ENCODE results near the gene SPDYE6.
"Not testable (repeated sequence)": the region's sequence is repeated elsewhere in the genome, so short reads cannot be mapped to it uniquely, and the experiment has no call there.

SPDYE6 gene

DNA sequence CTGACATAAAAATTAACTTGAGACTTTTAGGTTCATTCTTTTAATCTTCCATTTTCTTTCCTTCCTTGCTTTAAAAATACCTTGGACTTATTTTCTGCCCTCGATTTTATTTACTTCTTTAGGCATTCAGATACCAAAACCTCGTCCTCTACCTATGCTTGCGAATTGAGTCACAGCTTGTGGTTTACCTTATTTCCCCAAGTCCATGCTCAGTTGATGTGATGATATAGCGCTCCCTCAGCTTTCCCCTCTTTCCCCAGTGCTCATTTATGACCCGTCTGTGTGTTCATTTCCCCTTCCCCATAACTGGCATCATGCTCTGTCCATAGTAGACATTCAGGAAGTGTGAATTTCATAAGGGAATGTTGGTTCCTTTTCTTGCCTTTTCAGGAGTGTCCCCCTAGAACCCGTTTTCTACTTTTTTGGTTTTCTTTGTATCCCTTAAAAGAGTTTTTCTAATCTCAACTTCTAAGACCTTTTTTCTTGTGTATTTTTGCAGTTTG lies 20.8 kb upstream of the SPDYE6 start:
- TF ChIP-seq, protein P1, sequence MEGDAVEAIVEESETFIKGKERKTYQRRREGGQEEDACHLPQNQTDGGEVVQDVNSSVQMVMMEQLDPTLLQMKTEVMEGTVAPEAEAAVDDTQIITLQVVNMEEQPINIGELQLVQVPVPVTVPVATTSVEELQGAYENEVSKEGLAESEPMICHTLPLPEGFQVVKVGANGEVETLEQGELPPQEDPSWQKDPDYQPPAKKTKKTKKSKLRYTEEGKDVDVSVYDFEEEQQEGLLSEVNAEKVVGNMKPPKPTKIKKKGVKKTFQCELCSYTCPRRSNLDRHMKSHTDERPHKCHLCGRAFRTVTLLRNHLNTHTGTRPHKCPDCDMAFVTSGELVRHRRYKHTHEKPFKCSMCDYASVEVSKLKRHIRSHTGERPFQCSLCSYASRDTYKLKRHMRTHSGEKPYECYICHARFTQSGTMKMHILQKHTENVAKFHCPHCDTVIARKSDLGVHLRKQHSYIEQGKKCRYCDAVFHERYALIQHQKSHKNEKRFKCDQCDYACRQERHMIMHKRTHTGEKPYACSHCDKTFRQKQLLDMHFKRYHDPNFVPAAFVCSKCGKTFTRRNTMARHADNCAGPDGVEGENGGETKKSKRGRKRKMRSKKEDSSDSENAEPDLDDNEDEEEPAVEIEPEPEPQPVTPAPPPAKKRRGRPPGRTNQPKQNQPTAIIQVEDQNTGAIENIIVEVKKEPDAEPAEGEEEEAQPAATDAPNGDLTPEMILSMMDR (IDR thresholded peaks at IDR 0.05; ENCODE audit: extremely low read depth, missing control alignments) = no peak
- no peak for DNase-seq (ENCODE audit: low spot score)

DNA sequence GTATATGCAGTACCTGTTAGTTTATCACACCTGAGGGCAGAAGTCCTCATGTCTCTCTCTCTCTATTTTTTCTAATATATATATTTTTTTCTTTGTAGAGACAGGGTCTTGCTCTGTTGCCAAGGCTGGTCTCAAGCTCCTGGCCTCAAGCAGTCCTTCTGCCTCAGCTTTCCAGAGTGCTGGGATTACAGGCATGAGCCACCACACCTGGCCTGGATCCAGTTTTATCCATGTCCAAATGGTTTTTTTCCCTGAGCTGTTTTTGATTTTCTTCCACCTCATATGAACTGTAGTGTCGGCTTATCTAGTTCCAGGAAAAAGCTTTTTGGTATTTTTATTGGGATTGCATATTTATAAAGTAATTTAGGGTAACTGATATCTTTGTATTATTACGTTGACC lies 16.6 kb upstream of the SPDYE6 start:
- not testable (repeated sequence) for DNase-seq (ENCODE audit: low spot score)

DNA sequence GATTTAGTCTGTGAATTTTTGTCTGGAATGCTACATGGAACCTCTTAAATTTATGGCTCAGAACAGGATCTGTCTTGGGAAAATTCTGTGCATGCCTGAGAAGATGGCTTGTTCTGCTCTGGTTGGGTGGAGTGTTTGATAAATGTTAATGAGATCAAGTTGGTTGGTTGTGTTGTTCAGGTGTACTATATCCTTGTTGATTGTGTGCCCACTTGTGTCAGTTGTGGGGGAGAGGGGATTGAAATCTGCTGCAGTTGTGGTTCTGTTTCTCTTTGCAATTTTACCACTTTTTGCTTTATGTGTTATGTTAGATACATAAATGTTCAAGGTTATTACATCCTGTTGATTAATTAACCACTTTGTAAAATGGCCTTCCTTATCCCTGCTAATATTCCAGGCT lies 13.8 kb upstream of the SPDYE6 start:
- DNase-seq (ENCODE audit: low spot score) = not testable (repeated sequence)

DNA sequence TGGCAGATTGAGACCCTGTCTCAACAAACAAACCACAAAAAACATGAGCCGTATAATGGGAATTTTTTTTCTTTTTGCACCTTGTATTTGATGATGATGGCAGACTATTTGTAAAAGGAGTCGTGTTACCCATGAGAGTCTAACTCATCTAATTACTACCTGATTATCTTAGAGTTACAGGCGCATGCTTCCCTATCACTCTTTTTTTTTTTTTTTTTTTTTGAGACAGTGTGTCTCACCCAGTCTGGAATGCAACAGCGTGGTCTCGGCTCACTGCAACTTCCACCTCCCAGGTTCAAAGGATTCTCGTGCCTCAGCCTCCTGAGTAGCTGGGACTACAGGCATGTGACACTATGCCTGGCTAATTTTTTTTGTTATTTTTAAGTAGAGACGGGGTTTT lies 9.1 kb upstream of the SPDYE6 start:
- DNase-seq (ENCODE audit: low spot score) = not testable (repeated sequence)

DNA sequence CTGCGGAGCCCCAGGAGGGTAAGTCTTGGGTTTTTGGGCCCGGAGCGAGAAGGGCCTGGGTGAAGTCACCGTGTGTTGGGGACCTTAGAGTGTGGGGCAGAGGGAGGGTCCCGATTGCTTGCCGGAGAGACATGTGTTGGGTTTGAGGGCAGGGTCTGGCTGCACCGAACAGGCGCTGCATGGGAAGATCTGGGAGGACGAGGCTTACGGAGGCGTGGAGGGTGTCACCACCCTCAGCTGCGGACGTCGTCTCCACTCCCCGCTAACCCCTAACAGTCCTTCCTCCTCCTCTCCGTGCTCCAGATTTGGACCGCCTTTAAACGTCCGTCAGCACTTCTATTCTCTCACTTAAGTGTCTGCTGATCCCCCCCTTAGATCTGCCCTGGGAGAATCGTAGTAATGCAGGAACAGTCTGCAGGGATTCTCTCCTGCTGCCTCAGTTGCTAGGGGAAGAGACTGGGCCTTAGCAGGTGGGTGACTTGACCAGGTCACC lies 8.2 kb upstream of the SPDYE6 start:
- not testable (repeated sequence) for DNase-seq (ENCODE audit: low spot score)

DNA sequence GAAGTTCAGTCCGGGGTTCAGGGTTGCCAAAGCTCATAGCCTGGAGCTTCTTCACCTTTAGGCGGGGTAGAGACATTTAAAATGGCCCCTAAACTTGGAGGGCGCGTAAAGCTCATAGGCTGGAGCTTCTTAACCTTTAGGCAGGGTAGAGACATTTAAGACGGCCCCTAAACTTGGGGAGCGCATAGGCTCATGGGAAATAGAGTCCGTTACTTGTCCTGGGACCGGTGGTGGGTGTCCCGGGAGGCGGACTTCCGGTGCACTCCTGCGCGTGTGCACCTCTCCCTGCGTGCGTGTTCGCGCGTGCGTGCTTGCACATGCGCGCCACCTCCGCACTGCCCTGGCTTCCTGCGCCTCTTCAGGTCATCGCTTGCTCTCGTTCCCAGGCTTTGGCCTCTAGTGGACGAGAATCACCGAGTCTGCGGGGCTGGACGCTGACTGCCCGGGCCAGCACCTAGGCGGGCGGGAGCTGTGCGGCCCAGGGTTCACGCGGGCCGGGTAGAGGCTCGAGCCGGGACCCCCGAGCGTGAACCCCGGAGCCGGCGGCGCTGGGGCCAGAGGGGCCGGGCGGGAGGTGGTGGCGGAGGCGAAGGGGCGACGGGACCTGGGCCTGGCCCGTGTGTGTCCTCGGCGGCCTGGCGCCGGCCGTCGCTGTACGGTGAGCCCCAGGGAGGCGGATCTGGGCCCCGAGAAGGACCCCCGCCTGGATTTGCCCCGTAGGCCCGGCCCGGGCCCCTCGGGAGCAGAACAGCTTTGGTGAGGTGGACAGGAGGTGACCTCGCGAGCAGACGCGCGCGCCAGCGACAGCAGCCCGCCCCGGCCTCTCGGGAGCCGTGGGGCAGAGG lies 7.5 kb upstream of the SPDYE6 start:
- peak; percentile 86 for DNase-seq (ENCODE audit: low spot score)

DNA sequence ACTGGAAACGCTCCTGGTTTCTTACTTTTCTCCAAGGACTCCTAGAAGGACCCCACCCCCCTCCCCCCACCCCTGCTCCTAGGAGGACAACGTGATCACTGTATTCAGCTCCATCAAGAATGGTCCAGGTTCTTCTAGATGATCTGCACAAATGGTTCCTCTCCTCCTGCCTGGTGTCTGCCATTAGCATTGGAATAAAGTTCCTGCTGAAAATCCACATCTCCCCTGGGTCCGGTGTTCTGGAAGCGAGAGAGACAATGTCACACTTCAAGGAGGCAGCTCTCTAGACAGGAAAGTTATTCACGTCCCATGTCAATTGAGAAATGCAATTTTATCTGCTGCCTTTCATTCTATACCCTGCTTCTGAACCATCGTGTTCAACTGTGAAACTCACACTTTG lies 9.3 kb downstream of the SPDYE6 start:
- not testable (repeated sequence) for DNase-seq (ENCODE audit: low spot score)

DNA sequence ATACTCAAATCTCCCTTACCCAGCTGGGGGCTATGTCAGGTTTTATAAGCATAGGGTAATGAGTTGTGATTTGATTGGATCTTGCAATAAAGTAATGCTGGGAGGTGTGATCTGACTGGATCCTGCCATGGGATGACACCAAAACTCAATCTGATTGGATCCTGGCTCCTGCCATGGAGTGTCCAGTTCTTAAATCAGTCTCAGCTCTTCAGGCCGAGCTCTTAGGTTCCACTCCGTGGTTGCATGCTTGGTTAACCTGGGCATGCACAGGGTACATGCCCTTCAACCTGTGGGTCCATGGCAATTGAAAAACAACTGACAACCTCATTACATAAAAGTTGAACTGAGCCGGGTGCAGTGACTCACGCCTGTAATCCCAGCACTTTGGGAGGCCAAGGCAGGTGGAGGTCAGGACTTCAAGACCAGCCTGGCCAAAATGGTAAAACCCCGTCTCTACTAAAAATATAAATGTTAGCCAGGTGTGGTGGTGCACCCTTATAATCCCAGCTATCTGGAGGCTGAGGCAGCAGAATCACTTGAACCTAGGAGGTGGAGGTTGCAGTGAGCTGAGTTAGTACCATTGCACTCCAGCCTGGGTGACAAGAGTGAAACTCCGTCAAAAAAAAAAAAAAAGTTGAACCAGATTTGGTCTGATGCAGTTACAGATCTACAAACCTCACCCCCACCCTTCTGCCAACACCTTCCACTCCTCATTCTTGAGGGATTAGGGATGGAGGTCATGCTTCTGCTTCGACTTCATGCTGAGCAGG lies 15.5 kb downstream of the SPDYE6 start:
- not testable (repeated sequence) for DNase-seq (ENCODE audit: low spot score)

DNA sequence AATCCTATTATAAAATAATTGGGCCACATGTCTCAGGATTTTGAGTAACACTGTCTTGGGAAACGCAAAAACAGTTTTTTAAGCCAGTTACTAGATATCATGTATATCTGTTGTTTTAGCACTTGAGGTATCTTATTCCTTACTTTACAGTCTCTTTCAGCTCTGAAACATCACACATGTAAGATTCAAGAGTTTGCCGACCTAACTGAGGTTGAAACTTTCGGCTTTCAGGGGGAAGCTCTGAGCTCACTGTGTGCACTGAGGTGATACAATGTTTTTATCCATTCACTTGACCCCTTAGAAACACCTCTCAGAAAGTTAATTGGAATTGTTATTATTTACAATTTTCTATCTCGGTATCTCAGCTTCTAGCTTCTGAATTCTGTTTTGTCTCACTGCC lies 18.8 kb downstream of the SPDYE6 start:
- not testable (repeated sequence) for DNase-seq (ENCODE audit: low spot score)

DNA sequence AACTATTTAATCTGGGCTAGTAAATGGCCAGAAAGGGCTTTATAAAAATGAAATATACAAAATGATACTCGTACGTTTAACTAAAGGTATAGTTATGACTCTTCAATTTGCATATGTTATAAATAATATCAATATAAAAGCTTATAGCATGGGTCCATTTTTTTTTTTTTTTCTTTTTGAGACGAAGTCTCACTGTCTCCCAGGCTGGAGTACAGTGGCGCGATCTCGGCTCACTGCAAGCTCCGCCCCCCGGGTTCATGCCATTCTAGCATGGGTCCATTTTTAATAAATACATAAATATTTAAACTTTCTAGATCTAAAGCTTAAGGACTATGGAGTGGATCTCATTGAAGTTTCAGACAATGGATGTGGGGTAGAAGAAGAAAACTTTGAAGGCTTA lies 19.2 kb downstream of the SPDYE6 start:
- not testable (repeated sequence) for DNase-seq (ENCODE audit: low spot score)

DNA sequence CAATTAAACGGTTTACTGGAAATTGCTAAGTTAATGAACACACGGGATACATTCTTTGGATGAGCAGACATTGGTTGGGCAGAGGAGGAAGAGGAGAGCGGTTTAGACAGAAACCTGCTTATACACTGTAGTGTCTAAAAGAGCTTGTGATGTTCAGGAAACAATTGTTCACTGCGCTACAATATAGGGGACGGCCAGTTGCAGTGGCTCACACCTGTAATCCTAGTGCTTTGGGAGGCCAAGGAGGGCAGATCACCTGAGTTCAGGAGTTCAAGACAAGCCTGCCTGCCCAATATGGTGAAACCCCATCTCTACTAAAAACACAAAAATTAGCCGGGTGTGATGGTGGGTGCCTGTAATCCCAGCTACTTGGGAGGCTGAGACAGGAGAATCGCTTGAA lies 20.7 kb downstream of the SPDYE6 start:
- not testable (repeated sequence) for DNase-seq (ENCODE audit: low spot score)

DNA sequence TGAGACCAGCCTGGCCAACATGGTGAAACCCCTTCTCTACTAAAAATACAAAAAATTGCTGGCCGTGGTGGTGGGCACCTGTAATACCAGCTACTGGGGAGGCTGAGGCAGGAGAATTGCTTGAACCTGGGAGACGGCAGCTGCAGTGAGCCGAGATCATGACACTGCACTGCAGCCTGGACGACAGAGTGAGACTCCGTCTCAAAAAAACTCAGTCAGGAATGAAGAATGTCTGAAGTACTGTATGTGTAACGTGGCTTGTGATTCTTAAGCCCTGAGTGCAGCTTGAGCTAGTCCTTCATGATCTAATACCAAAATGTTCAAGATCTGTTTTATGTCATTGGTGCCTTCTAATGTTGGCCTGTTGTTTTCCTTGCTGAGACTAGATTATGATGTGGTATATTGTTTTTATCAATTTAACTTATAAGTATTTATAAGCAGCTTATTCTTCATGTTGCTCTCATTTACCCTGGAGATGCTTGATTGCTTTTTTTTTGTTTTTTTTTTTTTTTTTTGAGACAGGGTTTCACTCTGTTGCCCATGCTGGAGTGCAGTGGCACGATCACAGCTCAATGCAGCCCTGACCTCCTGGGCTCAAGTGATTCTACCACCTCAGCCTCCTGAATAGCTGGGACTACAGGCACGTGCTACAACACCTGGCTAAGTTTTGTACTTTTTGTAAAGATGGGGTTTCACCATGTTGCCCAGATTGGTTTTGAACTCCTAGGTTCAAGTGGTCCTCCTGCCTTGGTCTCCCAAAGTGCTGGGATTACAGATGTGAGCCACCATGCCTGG lies 25.4 kb downstream of the SPDYE6 start:
- DNase-seq (ENCODE audit: low spot score) = not testable (repeated sequence)

DNA sequence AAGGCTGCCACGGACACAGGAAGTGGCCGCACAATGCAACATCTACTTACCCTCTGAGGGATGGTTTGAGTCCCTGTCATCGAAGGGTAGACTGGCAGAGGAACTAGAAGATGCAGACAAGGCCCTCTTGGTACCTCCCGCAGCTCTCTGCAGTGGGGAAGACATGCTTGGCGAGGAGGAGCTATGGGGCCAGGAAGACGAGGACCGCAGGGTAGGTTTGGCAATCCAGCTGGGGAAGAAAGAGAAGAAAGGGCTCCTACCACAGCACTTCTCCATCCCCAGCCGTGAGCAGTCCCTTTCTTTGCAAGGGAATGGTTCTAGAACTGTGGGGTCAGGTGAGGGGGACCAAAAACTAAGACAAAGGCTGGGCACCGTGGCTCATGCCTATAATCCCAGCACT lies 26.9 kb downstream of the SPDYE6 start:
- not testable (repeated sequence) for DNase-seq (ENCODE audit: low spot score)

DNA sequence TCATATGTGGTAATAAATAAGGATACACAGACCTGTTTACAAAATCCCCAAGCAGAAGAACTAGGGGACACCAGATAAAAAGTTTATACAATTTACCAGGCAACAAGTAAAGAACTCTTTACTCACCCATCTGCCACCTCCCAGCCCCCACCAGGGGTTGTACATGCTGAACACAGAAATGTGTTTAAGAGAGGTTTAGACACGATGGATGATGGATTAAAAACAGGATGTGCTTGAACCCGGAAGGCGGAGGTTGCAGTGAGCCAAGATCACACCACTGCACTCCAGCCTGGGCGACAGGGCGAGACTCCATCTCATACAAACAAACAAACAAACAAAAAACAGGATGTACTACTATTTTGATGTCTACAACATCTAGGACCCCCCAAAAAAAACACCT lies 27.4 kb downstream of the SPDYE6 start:
- not testable (repeated sequence) for DNase-seq (ENCODE audit: low spot score)

DNA sequence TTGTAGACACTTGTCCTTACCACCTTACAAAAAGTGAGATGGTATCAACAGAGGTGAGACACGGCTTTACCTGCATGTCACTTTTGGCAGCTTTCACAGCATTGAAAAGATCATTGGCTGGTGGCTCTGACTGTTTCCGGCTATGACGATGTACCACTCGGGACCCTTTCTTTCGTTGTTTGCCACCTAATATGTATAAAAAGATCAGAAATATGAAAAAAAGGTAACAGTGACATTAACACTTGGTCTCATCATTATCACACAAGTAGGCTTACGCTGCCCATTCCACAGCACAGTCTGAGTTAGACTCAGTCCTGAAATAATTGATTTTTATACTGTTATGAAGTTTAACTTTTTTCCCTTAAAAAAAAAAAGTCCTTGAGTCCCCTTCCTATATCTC lies 29.1 kb downstream of the SPDYE6 start:
- DNase-seq (ENCODE audit: low spot score) = not testable (repeated sequence)

All from GM20000 (cell line).